HG03064 (cell line): Measurements from ENCODE around the gene CDKN2B.
"Not testable (repeated sequence)": the region's sequence is repeated elsewhere in the genome, so short reads cannot be mapped to it uniquely, and the experiment has no call there.

Experiments
- ATAC-seq: cut with Tn5 transposase; IDR thresholded peaks from one replicate; pipeline ENCODE4 v1.9.1; 2021; ENCODE audit warnings: low read depth; ENCODE audit not compliant: unreplicated experiment

Gene CDKN2B, protein sequence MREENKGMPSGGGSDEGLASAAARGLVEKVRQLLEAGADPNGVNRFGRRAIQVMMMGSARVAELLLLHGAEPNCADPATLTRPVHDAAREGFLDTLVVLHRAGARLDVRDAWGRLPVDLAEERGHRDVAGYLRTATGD

DNA sequence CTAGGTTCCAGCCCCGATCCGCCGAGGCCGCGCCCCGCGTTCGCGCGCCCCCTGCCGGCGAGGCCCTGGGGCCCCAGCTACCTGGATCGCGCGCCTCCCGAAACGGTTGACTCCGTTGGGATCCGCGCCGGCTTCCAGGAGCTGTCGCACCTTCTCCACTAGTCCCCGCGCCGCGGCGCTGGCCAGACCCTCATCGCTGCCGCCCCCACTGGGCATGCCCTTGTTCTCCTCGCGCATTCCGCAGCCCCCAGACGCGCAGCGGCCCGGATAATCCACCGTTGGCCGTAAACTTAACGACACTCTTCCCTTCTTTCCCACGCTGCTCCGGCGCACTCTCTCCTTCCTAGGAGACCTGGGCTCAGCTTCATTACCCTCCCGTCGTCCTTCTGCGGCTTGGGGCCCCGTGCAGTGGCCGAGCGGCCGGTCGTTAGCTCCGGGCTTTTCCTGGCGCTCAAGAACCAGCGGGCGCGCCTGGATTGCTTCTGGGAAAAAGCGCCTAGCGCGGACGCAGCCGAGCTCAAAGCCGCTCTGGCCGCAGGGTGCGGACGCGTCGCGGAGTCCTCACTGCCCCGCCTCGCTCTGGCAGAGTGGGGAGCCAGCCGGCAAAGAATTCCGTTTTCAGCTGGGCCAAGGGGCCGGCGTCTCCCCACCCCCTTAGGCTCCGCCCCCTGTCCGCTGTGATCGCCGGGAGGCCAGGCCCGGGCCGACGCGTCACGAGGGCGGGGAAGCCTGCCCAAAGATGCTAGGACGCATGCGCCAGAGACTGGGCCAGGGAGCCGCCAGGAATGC is at the start of gene CDKN2B:
CDKN2B (minus strand) TSS at position 589 of the 789 bp plus-strand sequence; CDS start at position 237, 352 bp downstream.
- ATAC-seq: peak; percentile 82

DNA sequence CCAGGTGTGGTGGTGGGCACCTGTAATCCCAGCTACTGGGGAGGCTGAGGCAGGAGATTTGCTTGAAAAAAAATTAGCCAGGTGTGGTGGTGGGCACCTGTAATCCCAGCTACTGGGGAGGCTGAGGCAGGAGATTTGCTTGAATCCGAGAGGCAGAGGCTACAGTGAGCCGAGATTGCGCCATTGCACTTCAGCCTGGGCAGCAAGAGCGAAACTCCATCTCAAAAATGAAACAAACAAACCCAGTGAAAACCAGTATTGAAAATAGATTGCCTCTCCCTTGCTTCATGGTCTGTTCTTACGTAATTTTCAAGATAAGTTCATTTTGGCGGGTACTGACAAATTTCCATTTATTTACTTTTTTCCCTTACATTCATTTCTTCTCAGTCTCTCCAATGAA is 48.9 kb upstream of the CDKN2B start:
- ATAC-seq: not testable (repeated sequence)

DNA sequence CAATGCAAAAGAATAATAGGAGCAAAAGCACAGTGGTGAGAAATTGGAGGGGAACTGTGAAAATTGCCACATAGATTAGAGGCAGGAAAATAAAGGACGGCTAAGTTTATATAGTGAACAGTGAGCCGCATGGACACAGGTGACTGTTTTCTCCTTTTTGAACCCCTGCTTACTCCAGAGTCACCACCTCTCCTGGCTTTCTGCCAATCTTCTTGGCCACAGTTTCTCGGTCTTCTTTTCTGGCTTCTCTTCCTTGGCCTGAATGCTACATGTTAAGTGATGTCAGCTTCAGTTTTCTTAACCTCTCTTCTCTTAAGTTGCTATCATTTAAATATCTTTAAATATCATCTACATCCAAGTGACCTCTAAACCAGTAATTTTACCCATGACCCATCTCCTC is 47.3 kb upstream of the CDKN2B start:
- ATAC-seq: no peak

DNA sequence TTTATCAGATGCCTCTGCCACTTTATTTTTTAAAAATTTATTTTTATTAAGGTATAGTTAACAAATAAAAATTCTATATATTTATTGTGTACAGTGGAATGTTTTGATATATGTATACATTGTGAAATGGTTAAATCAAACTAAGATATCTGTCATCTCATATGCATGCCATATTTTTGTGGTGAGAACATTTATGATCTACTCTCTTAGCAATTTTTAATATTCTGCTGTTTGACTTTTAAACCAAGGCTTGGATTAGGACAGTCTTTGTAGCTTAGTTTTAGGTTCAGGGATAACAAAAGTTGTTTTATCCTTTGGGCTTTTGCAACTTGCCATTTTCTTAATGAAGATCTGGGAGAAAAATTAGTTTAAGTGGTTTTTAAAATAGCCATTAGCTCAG is 46.0 kb upstream of the CDKN2B start:
- ATAC-seq: no peak

DNA sequence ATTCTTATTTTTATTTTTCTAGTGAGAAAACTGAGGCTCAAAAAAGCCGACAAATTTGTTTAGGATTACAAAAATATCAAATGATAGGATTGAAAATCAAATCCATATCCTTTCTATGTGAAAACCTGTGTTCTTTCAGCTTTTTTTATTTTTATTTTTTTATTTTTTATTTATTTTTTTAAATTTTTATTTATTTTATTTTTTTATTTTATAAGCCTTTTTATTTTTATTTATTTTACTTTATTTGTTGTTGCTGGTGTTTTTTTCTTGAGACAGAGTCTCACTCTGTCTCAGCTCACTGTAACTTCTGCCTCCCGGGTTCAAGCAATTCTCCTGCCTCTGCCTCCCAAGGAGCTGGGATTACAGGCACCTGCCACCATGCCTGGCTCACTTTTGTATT is 45.4 kb upstream of the CDKN2B start:
- no peak for ATAC-seq

DNA sequence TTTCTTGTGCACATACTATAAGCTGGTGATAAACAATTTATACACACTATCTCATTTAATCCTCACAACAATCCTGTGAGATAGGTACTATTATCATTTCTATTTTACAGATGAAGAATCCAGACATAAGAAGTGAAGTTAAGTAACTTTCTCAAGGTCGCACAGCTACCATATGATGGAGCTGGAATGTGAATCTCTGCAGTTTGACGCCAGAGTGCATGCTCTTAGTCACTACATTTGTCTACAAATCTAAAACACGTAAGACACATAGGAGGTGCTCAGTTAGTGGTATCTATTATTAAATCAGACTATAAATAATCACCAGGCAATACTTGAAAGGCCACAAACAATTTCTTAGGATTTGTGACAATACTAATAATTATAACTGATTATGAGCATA is 45.0 kb upstream of the CDKN2B start:
- no peak for ATAC-seq

DNA sequence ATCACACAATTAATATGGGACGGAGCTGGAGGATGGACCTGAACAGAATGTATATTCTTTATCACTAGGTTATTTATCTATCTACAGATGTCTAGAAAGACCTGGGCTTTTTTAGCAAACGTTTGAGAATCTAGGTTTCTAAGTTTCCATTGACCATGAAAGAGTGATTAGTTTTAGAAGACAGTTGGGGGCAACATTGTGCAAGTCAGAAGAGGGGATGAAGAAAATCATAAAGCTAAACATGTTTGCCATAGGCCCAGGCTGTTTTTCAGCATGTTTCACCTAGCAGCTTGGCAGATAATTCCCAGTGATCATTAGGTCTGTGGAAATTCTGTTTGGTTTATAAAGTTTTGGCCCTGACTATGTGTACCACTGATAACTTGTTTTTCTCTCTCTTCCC is 44.1 kb upstream of the CDKN2B start:
- ATAC-seq: no peak

DNA sequence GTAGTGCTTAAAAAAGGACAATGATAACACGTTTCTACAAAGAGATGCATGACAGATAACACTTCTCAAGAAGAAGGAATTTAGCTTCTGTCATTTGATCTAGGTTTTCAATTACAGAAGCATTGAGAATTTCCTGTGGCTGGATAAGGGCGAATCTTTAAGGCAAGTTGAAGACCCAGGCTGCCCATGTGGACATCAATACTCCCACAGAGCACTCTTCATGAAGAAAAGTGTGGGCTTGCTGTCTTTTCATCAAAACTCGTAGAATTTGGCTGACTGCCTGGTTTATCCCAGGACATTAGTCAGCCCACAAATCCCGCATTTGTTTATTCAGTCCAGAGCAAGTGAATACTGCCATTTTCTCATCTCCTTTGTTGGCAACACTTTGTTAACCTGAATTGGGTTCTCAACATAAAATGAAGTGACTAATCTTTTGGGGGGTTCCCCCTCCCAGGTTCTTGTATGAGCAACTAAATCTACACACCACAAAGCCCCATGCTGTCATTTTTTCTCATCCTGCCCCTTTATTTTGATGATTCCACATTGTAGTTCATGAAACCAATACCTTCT is 43.4 kb upstream of the CDKN2B start:
- ATAC-seq: no peak

DNA sequence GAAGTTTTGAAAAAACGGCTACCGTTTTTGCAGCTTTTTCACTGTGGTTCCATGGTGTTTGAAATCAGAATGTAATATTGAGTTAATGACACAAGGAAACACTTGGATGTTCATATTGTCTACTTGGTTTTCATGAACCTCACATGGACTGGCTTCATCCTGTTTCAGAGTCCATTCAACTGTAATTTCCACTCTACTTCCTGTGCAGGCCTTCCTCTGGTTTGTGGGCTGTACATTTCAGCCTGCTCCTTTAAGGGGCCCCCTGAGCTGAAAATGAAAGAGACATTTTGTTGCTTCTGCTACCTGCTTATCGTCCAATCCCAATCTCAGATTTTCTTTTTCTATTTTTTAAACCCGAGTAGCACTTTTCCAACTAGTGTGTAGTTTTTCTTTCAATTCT is 41.8 kb upstream of the CDKN2B start:
- ATAC-seq: peak; percentile 83

DNA sequence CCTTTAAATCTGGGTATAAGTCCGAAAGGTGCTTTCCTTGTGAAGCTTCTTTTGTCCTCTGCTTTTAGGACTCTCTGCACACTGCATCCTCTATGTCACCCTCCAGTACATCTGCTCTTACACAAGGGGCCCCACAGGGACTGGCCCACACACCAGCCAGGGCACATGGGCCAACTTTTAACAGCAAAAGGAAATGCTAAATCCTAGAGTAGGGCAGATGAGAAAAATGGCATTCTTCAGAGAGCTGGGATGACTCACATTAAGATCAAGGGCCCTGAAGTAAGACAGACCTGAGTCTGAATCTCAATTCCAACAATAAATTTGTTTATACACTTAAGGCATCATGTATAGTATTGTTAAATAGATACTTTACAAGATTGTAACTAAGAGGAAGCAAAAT is 40.3 kb upstream of the CDKN2B start:
- no peak for ATAC-seq

DNA sequence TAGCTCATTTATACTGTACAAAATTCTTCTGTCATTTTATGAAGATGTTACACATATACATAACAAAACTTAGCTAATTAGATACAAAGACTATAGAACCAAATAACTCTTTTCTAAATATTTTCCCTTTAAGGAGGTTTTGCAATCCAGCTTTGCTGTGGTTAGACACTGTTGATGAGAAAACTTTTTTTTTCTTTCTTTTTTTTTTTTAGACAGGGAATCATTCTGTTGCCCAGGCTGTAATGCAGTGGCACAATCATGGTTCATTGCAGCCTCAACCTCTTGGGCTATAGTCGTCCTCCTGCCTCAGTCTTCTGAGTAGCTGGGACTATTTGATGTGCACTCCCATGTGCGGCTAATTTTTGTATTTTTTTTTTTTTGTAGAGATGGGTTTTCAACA is 38.5 kb upstream of the CDKN2B start:
- no peak for ATAC-seq

DNA sequence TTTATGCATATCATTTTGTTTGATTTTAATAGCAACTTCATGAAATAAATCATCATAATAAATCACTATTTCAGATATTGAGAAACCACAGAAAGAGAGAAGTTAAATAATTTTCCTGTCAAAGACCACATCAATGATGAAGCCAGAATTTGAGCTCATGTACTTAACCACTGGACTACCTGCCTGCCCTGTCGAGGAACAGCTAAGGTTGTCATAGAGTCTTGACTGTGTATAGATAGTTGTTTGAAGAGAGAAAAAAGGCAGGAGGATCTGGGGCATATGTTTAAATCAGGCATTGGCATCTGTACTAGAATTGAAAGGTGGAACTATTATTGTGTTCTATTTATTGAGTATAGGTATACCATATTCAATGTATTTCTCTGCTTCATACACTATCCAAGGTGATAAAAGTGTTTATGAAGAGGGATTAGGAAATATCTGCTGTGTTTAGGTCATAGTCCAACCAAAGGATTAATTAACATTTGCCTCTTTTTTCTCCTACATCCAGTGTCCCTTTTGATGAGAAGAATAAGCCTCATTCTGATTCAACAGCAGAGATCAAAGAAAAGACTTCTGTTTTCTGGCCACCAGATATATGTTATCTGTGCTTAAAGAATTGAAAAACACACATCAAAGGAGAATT is 37.3 kb upstream of the CDKN2B start:
- ATAC-seq: no peak

DNA sequence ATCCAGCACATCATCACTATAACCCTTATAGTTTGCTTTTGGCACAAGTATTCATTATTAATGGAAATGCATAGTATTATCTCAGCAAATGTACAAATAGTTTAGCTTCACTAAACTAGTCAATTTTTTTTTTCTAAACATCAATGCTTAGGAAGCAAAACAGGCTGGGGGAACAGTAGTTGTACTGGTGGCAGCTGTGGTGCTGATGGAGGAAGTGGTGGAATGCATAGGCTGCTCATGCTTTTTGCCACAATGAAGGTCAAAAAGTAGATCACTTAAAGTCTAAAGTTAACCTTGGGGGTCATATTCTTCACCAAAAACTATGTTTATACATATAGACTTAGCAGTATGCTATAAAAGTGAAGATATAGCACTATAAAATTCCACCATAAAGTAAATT is 36.3 kb upstream of the CDKN2B start:
- no peak for ATAC-seq

DNA sequence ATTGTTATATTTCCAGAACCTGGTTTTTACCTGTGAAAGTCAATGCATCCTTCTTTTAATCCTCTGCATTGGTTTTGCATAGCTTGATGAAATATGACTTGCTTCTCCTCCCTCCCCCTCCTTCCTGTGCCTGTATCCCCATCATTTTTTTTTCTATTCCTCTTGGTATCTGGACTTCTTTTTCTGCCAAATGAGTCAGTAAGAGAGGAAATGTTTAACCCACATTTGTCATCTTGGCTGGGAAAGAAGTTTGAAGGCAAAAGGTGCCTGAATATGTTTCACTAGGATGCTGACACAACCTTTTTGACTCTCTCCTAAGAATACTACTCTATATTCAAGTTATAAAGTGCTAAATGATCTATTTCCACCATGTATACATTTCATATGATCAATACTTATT is 35.5 kb upstream of the CDKN2B start:
- no peak for ATAC-seq

DNA sequence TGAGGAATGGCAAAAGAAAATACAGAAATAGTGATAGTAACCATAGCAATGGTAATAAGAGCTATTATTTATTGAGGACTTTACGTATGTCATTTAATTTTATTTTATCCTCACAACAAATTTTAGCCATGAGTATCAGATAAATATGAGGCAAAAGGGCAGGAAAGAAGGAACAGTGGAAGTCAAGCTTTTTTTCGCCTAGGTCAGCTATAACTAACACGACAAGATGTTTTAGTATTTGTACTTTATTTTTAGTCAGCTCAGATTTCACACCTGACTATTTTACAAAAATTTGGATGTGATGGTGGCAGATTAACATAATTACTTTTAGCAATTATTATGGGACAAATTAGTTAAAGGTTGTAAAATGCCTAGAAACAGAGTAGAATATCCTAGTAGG is 34.8 kb upstream of the CDKN2B start:
- no peak for ATAC-seq

DNA sequence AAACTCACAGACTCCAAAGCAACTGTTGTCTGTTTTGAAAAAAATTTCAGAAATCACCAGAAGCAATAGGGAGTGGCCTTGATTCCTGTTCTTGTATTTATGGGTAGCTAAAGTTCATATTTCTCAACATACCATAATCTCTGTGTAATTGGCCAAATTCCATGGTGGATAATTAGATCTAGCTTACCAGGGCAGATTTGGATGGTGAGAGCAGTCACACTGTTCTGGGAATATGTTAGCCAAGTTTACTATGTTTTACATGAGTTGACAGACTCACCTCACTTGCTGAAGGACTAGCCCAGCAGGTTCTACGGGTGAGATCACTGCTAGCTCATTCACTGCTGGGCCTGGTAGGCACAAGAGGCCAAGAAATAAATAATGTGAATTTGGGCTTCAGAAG is 32.7 kb upstream of the CDKN2B start:
- ATAC-seq: no peak

DNA sequence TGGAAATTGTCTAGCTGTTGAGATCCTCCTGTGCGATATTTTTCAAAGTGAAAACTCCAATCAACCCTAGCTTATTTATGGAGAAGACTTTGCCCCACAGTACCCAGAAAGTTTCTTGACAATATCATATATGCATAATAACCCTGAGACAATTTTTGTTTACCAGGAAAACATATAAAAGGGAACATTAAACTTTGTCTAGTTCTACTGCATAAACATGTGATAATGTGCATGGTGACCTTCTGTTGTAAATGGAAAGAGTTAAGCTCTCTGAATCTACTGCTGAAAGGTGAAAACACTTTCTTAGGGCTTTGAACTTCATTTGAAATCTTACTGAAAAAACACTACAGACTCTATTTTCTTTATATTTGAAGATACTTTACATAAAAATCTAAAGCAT is 32.2 kb upstream of the CDKN2B start:
- ATAC-seq: no peak

DNA sequence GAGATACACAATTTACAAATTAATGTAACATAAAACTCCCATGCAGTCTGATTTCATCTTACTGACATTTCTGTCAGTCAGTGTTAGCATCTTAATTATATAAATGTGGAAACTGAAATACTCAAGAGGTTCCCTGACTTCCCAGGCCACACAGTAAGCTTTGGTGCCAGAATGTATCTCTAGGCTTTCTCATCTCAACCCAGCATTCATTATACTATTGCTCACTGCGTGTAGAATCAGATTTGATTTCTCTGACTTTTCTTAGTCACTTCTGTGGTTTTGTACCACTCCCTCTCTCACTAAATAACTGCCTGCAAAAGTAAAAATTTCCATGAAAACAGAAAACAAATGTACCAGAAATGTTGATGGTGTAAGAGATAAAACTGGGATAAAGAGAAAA is 31.7 kb upstream of the CDKN2B start:
- ATAC-seq: no peak

DNA sequence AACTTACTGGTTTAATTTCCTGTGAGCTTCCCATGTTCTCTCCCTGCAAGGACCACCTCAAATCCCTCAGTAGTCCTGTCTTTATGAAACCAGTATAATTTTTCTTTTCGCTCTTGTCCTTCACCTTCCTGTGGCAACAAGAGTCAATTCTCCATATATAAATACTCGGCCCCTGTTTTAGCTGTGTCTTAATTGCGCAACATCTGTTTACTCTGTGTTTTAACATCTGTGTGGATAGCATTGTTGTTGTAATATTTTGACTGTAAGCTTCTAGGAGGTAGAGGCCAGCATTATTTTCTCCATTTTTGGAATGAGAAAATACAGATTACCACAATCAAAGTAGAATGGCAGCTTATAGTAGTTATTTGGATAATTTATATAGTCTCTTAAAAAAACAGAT is 30.2 kb upstream of the CDKN2B start:
- ATAC-seq: no peak

DNA sequence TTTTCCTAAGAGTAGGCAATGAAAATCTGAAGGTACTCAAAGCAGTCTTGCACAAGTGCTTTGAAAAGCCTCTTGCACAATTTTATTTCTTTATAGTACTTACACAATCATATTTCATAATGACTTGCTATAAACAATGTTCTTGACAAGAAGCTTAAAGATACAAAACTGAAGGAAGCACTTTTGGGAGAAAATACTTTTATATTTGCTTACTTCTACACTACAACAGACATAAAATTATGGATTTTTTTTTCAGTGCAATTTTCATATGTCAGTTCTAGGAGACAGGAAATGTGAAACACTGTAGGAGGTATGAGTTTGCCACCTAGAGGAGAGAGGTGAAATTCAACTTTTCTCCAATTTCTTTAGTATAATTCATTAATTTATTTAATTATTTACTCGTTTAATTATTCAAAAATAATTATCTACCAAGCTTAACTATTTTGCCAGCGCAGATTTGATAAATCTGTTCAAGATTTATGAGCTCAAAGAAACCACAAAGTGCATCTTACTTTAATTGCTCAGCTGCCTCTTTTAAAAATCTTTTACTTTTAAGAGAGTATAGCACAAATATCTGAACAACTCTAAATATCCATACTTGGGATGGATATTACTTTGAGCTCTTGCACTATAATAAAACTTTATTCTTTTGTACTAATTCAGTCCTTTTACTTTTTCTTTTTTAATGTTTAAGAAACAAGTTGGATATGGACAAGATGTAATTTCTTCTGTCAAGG is 29.0 kb upstream of the CDKN2B start:
- ATAC-seq: no peak
